Neural crest cell (in vitro differentiated cells): ENCODE data around the gene HSBP1. TPM values are rescaled to one million over a fixed set of nuclear protein-coding genes. Genes with fewer than 3 reads are reported as not detected.

ENCODE experiments used
- DNase-seq: peaks from one replicate; pipeline ENCODE4 v3.0.0; 2021; ENCODE audit warnings: low read depth, mixed read lengths, low spot score
- H3K27ac Mint-ChIP-seq: one replicate; pipeline ENCODE4 v1.8.0; 2021; ENCODE audit warnings: mild to moderate bottlenecking, mixed read lengths; ENCODE audit not compliant: unreplicated experiment
- H3K27me3 Mint-ChIP-seq: 2 replicates; pipeline ENCODE4 v1.8.0; 2021; ENCODE audit warnings: low read depth, mild to moderate bottlenecking, mixed read lengths
- H3K36me3 Mint-ChIP-seq: 2 replicates; pipeline ENCODE4 v1.8.0; 2021; ENCODE audit warnings: low read depth, mild to moderate bottlenecking, mixed read lengths
- H3K4me1 Mint-ChIP-seq: 2 replicates; pipeline ENCODE4 v1.8.0; 2021; ENCODE audit warnings: mixed read lengths
- H3K4me3 Mint-ChIP-seq: one replicate; pipeline ENCODE4 v1.8.0; 2021; ENCODE audit warnings: mild to moderate bottlenecking, mixed read lengths
- H3K9me3 Mint-ChIP-seq: 2 replicates; pipeline ENCODE4 v1.8.0; 2021; ENCODE audit warnings: mixed read lengths
- CTCF ChIP-seq: fragments of 200-600 bp; sonication (generic); conservative IDR thresholded peaks from 2 replicates; pipeline ENCODE4 v1.5.0; 2021; ENCODE audit warnings: antibody characterized with exemption, mild to moderate bottlenecking
- total RNA-seq: library from RNA; stranded (reverse); gene quantifications from 2 replicates; pipeline ENCODE4 v1.2.1, GENCODE V29; 2021

Gene HSBP1
- total RNA-seq, 1 donor from 2014 or later, result 237 TPM

GRCh38 chr16:83789642-83790401, 18.0 kb upstream of the HSBP1 start:
- H3K4me1 Mint-ChIP-seq, result peaks cover 3% of the 10 kb centered on the region
- H3K27ac Mint-ChIP-seq, result no peak overlapping the region
- no peak overlapping the region for H3K4me3 Mint-ChIP-seq
- DNase-seq, result no peak
- H3K9me3 Mint-ChIP-seq, result no peaks in the 10 kb centered on the region
- no peaks in the 10 kb centered on the region for H3K27me3 Mint-ChIP-seq
- no peaks in the 10 kb centered on the region for H3K36me3 Mint-ChIP-seq
- no peak for TF ChIP-seq CTCF

- Mint-ChIP-seq H3K4me1 (peaks cover 11% of the 10 kb centered on the region), H3K36me3 (no peaks in the 10 kb centered on the region), H3K4me3 (no peak overlapping the region), H3K27me3 (peaks cover 5% of the 10 kb centered on the region), H3K9me3 (no peaks in the 10 kb centered on the region), H3K27ac (no peak overlapping the region)
- TF ChIP-seq CTCF, result no peak
- no peak for DNase-seq
These were observed 15.9 kb upstream of the HSBP1 start for GRCh38 chr16:83791916-83792315.

GRCh38 chr16:83792391-83792790, 15.4 kb upstream of the HSBP1 start:
- no peaks in the 10 kb centered on the region for H3K9me3 Mint-ChIP-seq
- no peak overlapping the region for H3K27ac Mint-ChIP-seq
- no peak overlapping the region for H3K4me3 Mint-ChIP-seq
- no peak for TF ChIP-seq CTCF
- H3K4me1 Mint-ChIP-seq, result peaks cover 14% of the 10 kb centered on the region
- H3K27me3 Mint-ChIP-seq, result peaks cover 7% of the 10 kb centered on the region
- no peak for DNase-seq
- H3K36me3 Mint-ChIP-seq, result no peaks in the 10 kb centered on the region

- no peak for DNase-seq
- H3K4me3 Mint-ChIP-seq, result no peak overlapping the region
- H3K27me3 Mint-ChIP-seq, result peaks cover 7% of the 10 kb centered on the region
- H3K9me3 Mint-ChIP-seq, result no peaks in the 10 kb centered on the region
- no peaks in the 10 kb centered on the region for H3K36me3 Mint-ChIP-seq
- no peak overlapping the region for H3K27ac Mint-ChIP-seq
- peaks cover 14% of the 10 kb centered on the region for H3K4me1 Mint-ChIP-seq
- TF ChIP-seq CTCF, result no peak
These were observed 14.6 kb upstream of the HSBP1 start for GRCh38 chr16:83793179-83793578.

- no peak for DNase-seq
- Mint-ChIP-seq H3K4me3 (no peak overlapping the region), H3K4me1 (peaks cover 14% of the 10 kb centered on the region), H3K36me3 (no peaks in the 10 kb centered on the region), H3K27me3 (peaks cover 7% of the 10 kb centered on the region), H3K9me3 (no peaks in the 10 kb centered on the region), H3K27ac (no peak overlapping the region)
- TF ChIP-seq CTCF, result no peak
These were observed 12.8 kb upstream of the HSBP1 start for GRCh38 chr16:83794860-83795554.
